SH-SY5Y (cell line): ENCODE results near the gene BMPR1B.

Experiments
- GATA2 ChIP-seq: IDR thresholded peaks from 2 replicates; pipeline ENCODE4 v1.6.1; 2011; ENCODE audit warnings: mild to moderate bottlenecking, low read depth, low read length
- GATA3 ChIP-seq: IDR thresholded peaks from 2 replicates; pipeline ENCODE4 v1.6.1; 2011; ENCODE audit warnings: low read depth, mild to moderate bottlenecking, low read length, moderate library complexity

BMPR1B gene

GRCh38 chr4:95153182-95153581, 395.4 kb downstream of the BMPR1B start:
- no peak for TF ChIP-seq GATA2
- TF ChIP-seq GATA3 = no peak

GRCh38 chr4:95155759-95156451, 398.1 kb downstream of the BMPR1B start:
- TF ChIP-seq GATA3 (no peak), GATA2 (no peak)

- TF ChIP-seq GATA3 = no peak
- no peak for TF ChIP-seq GATA2
Measured at GRCh38 chr4:95156452-95156765, 398.7 kb downstream of the BMPR1B start.

GRCh38 chr4:95157596-95157995, 399.8 kb downstream of the BMPR1B start:
- TF ChIP-seq GATA3 (no peak), GATA2 (no peak)

- no peak for TF ChIP-seq GATA2
- TF ChIP-seq GATA3 = no peak
Measured at GRCh38 chr4:95158045-95158444, 400.3 kb downstream of the BMPR1B start.

GRCh38 chr4:95158626-95159025, 400.9 kb downstream of the BMPR1B start:
- no peak for TF ChIP-seq GATA2
- TF ChIP-seq GATA3 = no peak

- TF ChIP-seq GATA3 (no peak), GATA2 (no peak)
Measured at GRCh38 chr4:95159384-95159783, 401.6 kb downstream of the BMPR1B start.

- no peak for TF ChIP-seq GATA2
- no peak for TF ChIP-seq GATA3
Measured at GRCh38 chr4:95161781-95162469, 404.2 kb downstream of the BMPR1B start.

- TF ChIP-seq GATA3 (no peak), GATA2 (no peak)
Measured at GRCh38 chr4:95162867-95163266, 405.1 kb downstream of the BMPR1B start.

- no peak for TF ChIP-seq GATA3
- no peak for TF ChIP-seq GATA2
Measured at GRCh38 chr4:95165926-95166524, 408.3 kb downstream of the BMPR1B start.

GRCh38 chr4:95167805-95168204, 410.1 kb downstream of the BMPR1B start:
- TF ChIP-seq GATA3 (no peak), GATA2 (no peak)

- no peak for TF ChIP-seq GATA2
- TF ChIP-seq GATA3 = no peak
Measured at GRCh38 chr4:95170176-95170575, 412.4 kb downstream of the BMPR1B start.

GRCh38 chr4:95178938-95179337, 421.2 kb downstream of the BMPR1B start:
- TF ChIP-seq GATA3 = no peak
- no peak for TF ChIP-seq GATA2

GRCh38 chr4:95180531-95181242, 422.9 kb downstream of the BMPR1B start:
- TF ChIP-seq GATA2 = no peak
- no peak for TF ChIP-seq GATA3
